Sigmoid colon (tissue), 7 donors: ENCODE data around the gene HELZ. TPM values are rescaled to one million over a fixed set of nuclear protein-coding genes. Genes with fewer than 3 reads are reported as not detected.

Experiments
- DNase-seq: peaks from one replicate; pipeline ENCODE4 v3.0.0-alpha.2; 2019
- H3K27ac ChIP-seq, 4 donors: fragments of 200-600 bp; sonication (generic); one replicate each; pipeline ENCODE4 v1.5.1; 2016 to 2019; ENCODE audit warnings: mild to moderate bottlenecking in 1 of 4
- H3K27me3 ChIP-seq, 3 donors: fragments of 200-600 bp; sonication (generic); one replicate each; pipeline ENCODE4 v1.5.1; 2019; ENCODE audit warnings: mild to moderate bottlenecking in 1 of 3
- H3K36me3 ChIP-seq, 4 donors: fragments of 200-600 bp; sonication (generic); one replicate each; pipeline ENCODE4 v1.5.1; 2016 to 2019
- H3K4me1 ChIP-seq, 4 donors: fragments of 200-600 bp; sonication (generic); one replicate each; pipeline ENCODE4 v1.5.1; 2017 to 2019
- H3K4me3 ChIP-seq, 4 donors: fragments of 200-600 bp; sonication (generic); one replicate each; pipeline ENCODE4 v1.5.1; 2017 to 2019; ENCODE audit warnings: mild to moderate bottlenecking in 2 of 4, moderate library complexity in 1 of 4
- H3K9me3 ChIP-seq, 4 donors: fragments of 200-600 bp in 3 of 4; sonication (generic) in 3 of 4; one replicate each; pipeline versions ENCODE4 v1.5.1 to v1.6.1; 2013 to 2019
- EP300 ChIP-seq, 4 donors: sonication (generic); formaldehyde crosslinking; IDR thresholded peaks; one replicate each; pipeline ENCODE4 v1.6.1; 2017; ENCODE audit warnings: antibody characterized with exemption in 4 of 4
- POLR2A ChIP-seq, 2 donors: fragments of 450-650 bp; IDR thresholded peaks; one replicate each; pipeline ENCODE4 v1.6.1; 2016; ENCODE audit warnings: antibody characterized with exemption in 2 of 2, mild to moderate bottlenecking in 2 of 2, moderate library complexity in 2 of 2
- POLR2AphosphoS5 ChIP-seq, 4 donors: sonication (generic); formaldehyde crosslinking; IDR thresholded peaks; one replicate each; pipeline ENCODE4 v1.6.1; 2017; ENCODE audit warnings: antibody characterized with exemption in 4 of 4
- WGBS, 2 donors: extraction: QIAGEN DNeasy Blood & Tissue Kit; methylation state at CpG; one replicate each; pipeline ENCODE4 v1.1.7; 2013; 5-methylcytosine and 5-hydroxymethylcytosine counted together
- intact Hi-C: fragments of 100-400 bp; cut with DNase I; formaldehyde crosslinking; loops from one replicate; pipeline ENCODE4 v1.15.1; 2023
- polyA plus RNA-seq, 3 donors: library from polyadenylated mRNA; stranded (reverse); fragments of 200-250 nt; gene quantifications; one replicate each; pipeline ENCODE4 v1.2.3, GENCODE V29; 2013
- total RNA-seq, 4 donors: library from RNA; depleted of rRNA; stranded (reverse); fragments of >200 nt; gene quantifications; one replicate each; pipeline ENCODE4 v1.1.0, GENCODE V29; 2016
- TF ChIP-seq, protein P1 (sequence below), 4 experiments: fragments of 450-650 bp in 3 of 4; fragments of 200-600 bp in 1 of 4; IDR thresholded peaks; one replicate each; pipeline ENCODE4 v1.5.1; 2016 to 2019; ENCODE audit warnings: antibody characterized with exemption in 4 of 4, mild to moderate bottlenecking in 3 of 4, moderate library complexity in 2 of 4
- donor health status: healthy with polysubstance abuse.
- donor health status: Bipolar disorder and iron deficiency.
- donor health status: healthy.

Gene HELZ, protein sequence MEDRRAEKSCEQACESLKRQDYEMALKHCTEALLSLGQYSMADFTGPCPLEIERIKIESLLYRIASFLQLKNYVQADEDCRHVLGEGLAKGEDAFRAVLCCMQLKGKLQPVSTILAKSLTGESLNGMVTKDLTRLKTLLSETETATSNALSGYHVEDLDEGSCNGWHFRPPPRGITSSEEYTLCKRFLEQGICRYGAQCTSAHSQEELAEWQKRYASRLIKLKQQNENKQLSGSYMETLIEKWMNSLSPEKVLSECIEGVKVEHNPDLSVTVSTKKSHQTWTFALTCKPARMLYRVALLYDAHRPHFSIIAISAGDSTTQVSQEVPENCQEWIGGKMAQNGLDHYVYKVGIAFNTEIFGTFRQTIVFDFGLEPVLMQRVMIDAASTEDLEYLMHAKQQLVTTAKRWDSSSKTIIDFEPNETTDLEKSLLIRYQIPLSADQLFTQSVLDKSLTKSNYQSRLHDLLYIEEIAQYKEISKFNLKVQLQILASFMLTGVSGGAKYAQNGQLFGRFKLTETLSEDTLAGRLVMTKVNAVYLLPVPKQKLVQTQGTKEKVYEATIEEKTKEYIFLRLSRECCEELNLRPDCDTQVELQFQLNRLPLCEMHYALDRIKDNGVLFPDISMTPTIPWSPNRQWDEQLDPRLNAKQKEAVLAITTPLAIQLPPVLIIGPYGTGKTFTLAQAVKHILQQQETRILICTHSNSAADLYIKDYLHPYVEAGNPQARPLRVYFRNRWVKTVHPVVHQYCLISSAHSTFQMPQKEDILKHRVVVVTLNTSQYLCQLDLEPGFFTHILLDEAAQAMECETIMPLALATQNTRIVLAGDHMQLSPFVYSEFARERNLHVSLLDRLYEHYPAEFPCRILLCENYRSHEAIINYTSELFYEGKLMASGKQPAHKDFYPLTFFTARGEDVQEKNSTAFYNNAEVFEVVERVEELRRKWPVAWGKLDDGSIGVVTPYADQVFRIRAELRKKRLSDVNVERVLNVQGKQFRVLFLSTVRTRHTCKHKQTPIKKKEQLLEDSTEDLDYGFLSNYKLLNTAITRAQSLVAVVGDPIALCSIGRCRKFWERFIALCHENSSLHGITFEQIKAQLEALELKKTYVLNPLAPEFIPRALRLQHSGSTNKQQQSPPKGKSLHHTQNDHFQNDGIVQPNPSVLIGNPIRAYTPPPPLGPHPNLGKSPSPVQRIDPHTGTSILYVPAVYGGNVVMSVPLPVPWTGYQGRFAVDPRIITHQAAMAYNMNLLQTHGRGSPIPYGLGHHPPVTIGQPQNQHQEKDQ (N-terminal part only)
- total RNA-seq, result 10 to 100 TPM; 31.7 to 61.5 (median 53.6) TPM
- 1 to 10 TPM; 2.4 to 8.6 (median 6.0) TPM for polyA plus RNA-seq

- TF ChIP-seq, protein P1, sequence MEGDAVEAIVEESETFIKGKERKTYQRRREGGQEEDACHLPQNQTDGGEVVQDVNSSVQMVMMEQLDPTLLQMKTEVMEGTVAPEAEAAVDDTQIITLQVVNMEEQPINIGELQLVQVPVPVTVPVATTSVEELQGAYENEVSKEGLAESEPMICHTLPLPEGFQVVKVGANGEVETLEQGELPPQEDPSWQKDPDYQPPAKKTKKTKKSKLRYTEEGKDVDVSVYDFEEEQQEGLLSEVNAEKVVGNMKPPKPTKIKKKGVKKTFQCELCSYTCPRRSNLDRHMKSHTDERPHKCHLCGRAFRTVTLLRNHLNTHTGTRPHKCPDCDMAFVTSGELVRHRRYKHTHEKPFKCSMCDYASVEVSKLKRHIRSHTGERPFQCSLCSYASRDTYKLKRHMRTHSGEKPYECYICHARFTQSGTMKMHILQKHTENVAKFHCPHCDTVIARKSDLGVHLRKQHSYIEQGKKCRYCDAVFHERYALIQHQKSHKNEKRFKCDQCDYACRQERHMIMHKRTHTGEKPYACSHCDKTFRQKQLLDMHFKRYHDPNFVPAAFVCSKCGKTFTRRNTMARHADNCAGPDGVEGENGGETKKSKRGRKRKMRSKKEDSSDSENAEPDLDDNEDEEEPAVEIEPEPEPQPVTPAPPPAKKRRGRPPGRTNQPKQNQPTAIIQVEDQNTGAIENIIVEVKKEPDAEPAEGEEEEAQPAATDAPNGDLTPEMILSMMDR (IDR thresholded peaks at IDR 0.05), result no peak
- peak in 3 of 4 donors; percentile 5 to 50 (median 36) for TF ChIP-seq POLR2AphosphoS5 (IDR thresholded peaks at IDR 0.05)
- peak; percentile 81 for DNase-seq
- H3K4me3 ChIP-seq, result peak within 1 kb of the TSS; percentile 76 to 100 (median 86)
- intact Hi-C loops, result no loop called here
- H3K27ac ChIP-seq, result peak within 1 kb of the TSS; percentile 79 to 92 (median 88)
- peaks cover 0 to 48% (median 46%) of the 10 kb centered on the region in 4 donors for H3K4me1 ChIP-seq
- no peaks in the 10 kb centered on the region for H3K36me3 ChIP-seq
- no peaks in the 10 kb centered on the region for H3K27me3 ChIP-seq
- WGBS, 2 donors, result 1% methylated on average over 67 of the region's 67 CpGs
- H3K9me3 ChIP-seq, result no peaks in the 10 kb centered on the region
Observed at GRCh38 chr17:67245073-67245693, at the start of gene HELZ. Gene HELZ, minus strand, starts transcription at chr17:67245196. Its CDS starts 26,392 bp downstream, at chr17:67218804.

GRCh38 chr17:67293251-67294203 is 48.5 kb upstream of the HELZ start:
- H3K4me1 ChIP-seq, result peaks cover 0 to 12% (median 10%) of the 10 kb centered on the region in 4 donors
- WGBS, 2 donors, result 40 to 51% methylated on average over 32 of the region's 32 CpGs
- no peaks in the 10 kb centered on the region for H3K27me3 ChIP-seq
- peak; percentile 76 for DNase-seq
- H3K27ac ChIP-seq, result no peak overlapping the region
- H3K4me3 ChIP-seq, result no peak overlapping the region
- H3K9me3 ChIP-seq, result no peaks in the 10 kb centered on the region
- intact Hi-C loops, result no loop called here
- no peaks in the 10 kb centered on the region for H3K36me3 ChIP-seq
- no peak for TF ChIP-seq POLR2AphosphoS5 (IDR thresholded peaks at IDR 0.05)
- TF ChIP-seq, protein P1 (IDR thresholded peaks at IDR 0.05), result peak; percentile 10 to 72 (median 59)

- no peaks in the 10 kb centered on the region for H3K9me3 ChIP-seq
- no peaks in the 10 kb centered on the region for H3K36me3 ChIP-seq
- peaks cover 0 to 12% (median 10%) of the 10 kb centered on the region in 4 donors for H3K4me1 ChIP-seq
- no peak for DNase-seq
- intact Hi-C loops, result no loop called here
- H3K27me3 ChIP-seq, result no peaks in the 10 kb centered on the region
- no peak for TF ChIP-seq EP300 (IDR thresholded peaks at IDR 0.05)
- no peak for TF ChIP-seq POLR2AphosphoS5 (IDR thresholded peaks at IDR 0.05)
- TF ChIP-seq, protein P1 (IDR thresholded peaks at IDR 0.05), result no peak
- no peak for TF ChIP-seq POLR2A (IDR thresholded peaks at IDR 0.05)
- peak overlapping the region in 2 of 4 donors; percentile 17 to 34 for H3K27ac ChIP-seq
- H3K4me3 ChIP-seq, result no peak overlapping the region
- WGBS, 2 donors, result 83% methylated on average over 11 of the region's 11 CpGs
Observed at GRCh38 chr17:67290711-67291291, 45.8 kb upstream of the HELZ start.
